Caco-2 (cell line): ENCODE measurements around the gene LRRTM4. TPM values are rescaled to one million over a fixed set of nuclear protein-coding genes. Genes with fewer than 3 reads are reported as not detected.
"Not testable (repeated sequence)": the region's sequence is repeated elsewhere in the genome, so short reads cannot be mapped to it uniquely, and the experiment has no call there.

Experiments
- BruUV-seq: library from RNA; stranded (reverse); fragments of 400-500 nt; replicated peaks from 2 replicates; lab custom pipeline; 2021; lab: Mats Ljungman, UMichigan
- CTCF ChIA-PET: fragments of 300-600 bp; sonication (Branson Sonifier 250); formaldehyde crosslinking; loops from one replicate; lab custom pipeline; 2022; ENCODE audit warnings: antibody characterized with exemption; lab: Charles Lee
- POLR2A ChIA-PET: fragments of 300-600 bp; sonication (Branson Sonifier 250); formaldehyde crosslinking; loops from one replicate; lab custom pipeline; 2022; ENCODE audit warnings: antibody characterized with exemption; lab: Charles Lee
- DNase-seq, 2 experiments: peaks; one replicate each; pipeline versions ENCODE4 v3.0.0 to v3.0.0-alpha.2; 2020 to 2022
- H3K27me3 ChIP-seq: replicated peaks from 2 replicates; pipeline ENCODE4 v1.6.0; 2011; ENCODE audit warnings: low read length; ENCODE audit not compliant: control insufficient read depth, insufficient read depth
- H3K36me3 ChIP-seq: 2 replicates; pipeline ENCODE4 v1.5.1; 2011; ENCODE audit warnings: low read length; ENCODE audit not compliant: control insufficient read depth, insufficient read depth
- H3K4me1 ChIP-seq: fragments of 250-450 bp; sonication (Bioruptor Pico); 2 replicates; pipeline ENCODE4 v1.5.1; 2020; ENCODE audit warnings: mild to moderate bottlenecking
- H3K4me3 ChIP-seq: 2 replicates; pipeline ENCODE4 v1.5.1; 2011; ENCODE audit warnings: low read depth, mild to moderate bottlenecking, control low read depth, low read length
- H3K9me3 ChIP-seq: fragments of 250-450 bp; sonication (Bioruptor Pico); 2 replicates; pipeline ENCODE4 v1.5.1; 2020; ENCODE audit warnings: mild to moderate bottlenecking, moderate library complexity
- H3K27ac Mint-ChIP-seq: one replicate; pipeline ENCODE4 v1.8.0; 2022; ENCODE audit warnings: mixed read lengths; ENCODE audit not compliant: unreplicated experiment
- H3K27me3 Mint-ChIP-seq: one replicate; pipeline ENCODE4 v1.8.0; 2022; ENCODE audit warnings: mixed read lengths; ENCODE audit not compliant: insufficient read depth, unreplicated experiment
- H3K36me3 Mint-ChIP-seq: one replicate; pipeline ENCODE4 v1.8.0; 2022; ENCODE audit warnings: mild to moderate bottlenecking, mixed read lengths; ENCODE audit not compliant: insufficient read depth, unreplicated experiment
- H3K4me1 Mint-ChIP-seq: one replicate; pipeline ENCODE4 v1.8.0; 2022; ENCODE audit warnings: low read depth, mixed read lengths; ENCODE audit not compliant: unreplicated experiment
- H3K4me3 Mint-ChIP-seq: one replicate; pipeline ENCODE4 v1.8.0; 2022; ENCODE audit warnings: mild to moderate bottlenecking, moderate library complexity, mixed read lengths; ENCODE audit not compliant: unreplicated experiment
- H3K9me3 Mint-ChIP-seq: one replicate; pipeline ENCODE4 v1.8.0; 2022; ENCODE audit warnings: mixed read lengths; ENCODE audit not compliant: unreplicated experiment
- CTCF ChIP-seq, 2 experiments: fragments of 200-600 bp in 1 of 2; IDR thresholded peaks; 1 replicate in 1 of 2; 2 replicates in 1 of 2; pipeline versions ENCODE4 v1.5.1 to v1.8.0; 2011 to 2022; ENCODE audit warnings: antibody characterized with exemption in 1 of 2, control low read depth in 1 of 2, inconsistent platforms in 1 of 2, low read depth in 1 of 2, low read length in 1 of 2, mild to moderate bottlenecking in 1 of 2, moderate library complexity in 1 of 2; ENCODE audit not compliant: insufficient read depth in 1 of 2, severe bottlenecking in 1 of 2, unreplicated experiment in 1 of 2
- intact Hi-C: fragments of 100-400 bp; cut with micrococcal nuclease; formaldehyde crosslinking; loops from one replicate; pipeline ENCODE4 v1.10.0; 2022; ENCODE audit not compliant: unreplicated experiment
- total RNA-seq: library from RNA; stranded (reverse); gene quantifications from 2 replicates; pipeline ENCODE4 v1.2.3, GENCODE V29; 2022

The LRRTM4 gene
- total RNA-seq, 1 experiment from 2014 or later, result 0.32 TPM

- Histone ChIP-seq H3K9me3 (no peaks in the 10 kb centered on the region; the same call in 1 of the 2 replicates), H3K36me3 (no peaks in the 10 kb centered on the region), H3K27me3 (no peaks in the 10 kb centered on the region), H3K4me1 (no peaks in the 10 kb centered on the region), H3K4me3 (no peak overlapping the region)
- POLR2A ChIA-PET, result no interaction called here
- Mint-ChIP-seq H3K27ac (no peak overlapping the region), H3K9me3 (no peaks in the 10 kb centered on the region), H3K36me3 (no peaks in the 10 kb centered on the region), H3K27me3 (no peaks in the 10 kb centered on the region), H3K4me1 (no peaks in the 10 kb centered on the region), H3K4me3 (no peak overlapping the region)
- no peak for TF ChIP-seq CTCF (IDR thresholded peaks at IDR 0.05; ENCODE audit: insufficient read depth in 1 of 2, low read depth in 1 of 2, low read length in 1 of 2, severe bottlenecking in 1 of 2, unreplicated experiment in 1 of 2)
- no TSS peak for BruUV-seq
- intact Hi-C loops, result no loop called here
- CTCF ChIA-PET, result no interaction called here
- no peak for DNase-seq
Observed at GRCh38 chr2:77046339-77046738, 475.8 kb downstream of the LRRTM4 start.

GRCh38 chr2:77045456-77045855 lies 476.7 kb downstream of the LRRTM4 start:
- DNase-seq, intact Hi-C loops, H3K36me3 ChIP-seq, H3K4me1 Mint-ChIP-seq, H3K9me3 Mint-ChIP-seq, H3K27me3 Mint-ChIP-seq, H3K27ac Mint-ChIP-seq, BruUV-seq, H3K4me3 ChIP-seq, H3K27me3 ChIP-seq, POLR2A ChIA-PET, H3K4me3 Mint-ChIP-seq, H3K36me3 Mint-ChIP-seq, CTCF ChIA-PET, H3K9me3 ChIP-seq, H3K4me1 ChIP-seq: not testable (repeated sequence)

GRCh38 chr2:77034445-77034844 lies 487.7 kb downstream of the LRRTM4 start:
- BruUV-seq, result no TSS peak
- Mint-ChIP-seq H3K4me3 (no peak overlapping the region), H3K36me3 (no peaks in the 10 kb centered on the region), H3K27me3 (no peaks in the 10 kb centered on the region), H3K4me1 (no peaks in the 10 kb centered on the region), H3K9me3 (no peaks in the 10 kb centered on the region), H3K27ac (no peak overlapping the region)
- Histone ChIP-seq H3K9me3 (no peaks in the 10 kb centered on the region), H3K4me1 (no peaks in the 10 kb centered on the region), H3K36me3 (no peaks in the 10 kb centered on the region), H3K27me3 (no peaks in the 10 kb centered on the region), H3K4me3 (no peak overlapping the region)
- CTCF ChIA-PET, result no interaction called here
- no peak for TF ChIP-seq CTCF (IDR thresholded peaks at IDR 0.05; ENCODE audit: insufficient read depth in 1 of 2, low read depth in 1 of 2, low read length in 1 of 2, severe bottlenecking in 1 of 2, unreplicated experiment in 1 of 2)
- intact Hi-C loops, result no loop called here
- no peak for DNase-seq
- POLR2A ChIA-PET, result no interaction called here

GRCh38 chr2:77029237-77029636 lies 492.9 kb downstream of the LRRTM4 start:
- H3K4me3 Mint-ChIP-seq, CTCF ChIA-PET, H3K27me3 Mint-ChIP-seq: not testable (repeated sequence)

More at GRCh38 chr2:77029237-77029636, 492.9 kb downstream of the LRRTM4 start:
- DNase-seq, H3K9me3 ChIP-seq, H3K4me1 Mint-ChIP-seq, H3K4me3 ChIP-seq, H3K27me3 ChIP-seq, H3K9me3 Mint-ChIP-seq, POLR2A ChIA-PET, H3K36me3 Mint-ChIP-seq, H3K27ac Mint-ChIP-seq, H3K36me3 ChIP-seq, BruUV-seq, intact Hi-C loops, H3K4me1 ChIP-seq: not testable (repeated sequence)
